Heart right ventricle (tissue), 16 donors: Measurements from ENCODE around the gene TMEM198. TPM values are rescaled to one million over a fixed set of nuclear protein-coding genes. Genes with fewer than 3 reads are reported as not detected.

Experiments used
- ATAC-seq, 8 donors: fragments of 200-7000 bp; cut with Tn5 transposase; one replicate each; pipeline ENCODE4 v1.9.1; 2020; ENCODE audit warnings: mild to moderate bottlenecking in 8 of 8, moderate library complexity in 8 of 8, moderate number of reproducible peaks in 1 of 8
- DNase-seq, 2 donors: peaks; one replicate each; pipeline ENCODE4 v3.0.0-alpha.2; 2020
- H3K27ac ChIP-seq, 10 donors: fragments of 200-600 bp; sonication (generic) in 2 of 10; one replicate each; pipeline versions ENCODE4 v1.5.0 to v1.8.0; 2020 to 2022; ENCODE audit warnings: mild to moderate bottlenecking in 3 of 10
- H3K27me3 ChIP-seq, 7 donors: fragments of 200-600 bp; one replicate each; pipeline ENCODE4 v1.8.0; 2021 to 2022; ENCODE audit warnings: mild to moderate bottlenecking in 2 of 7
- H3K36me3 ChIP-seq, 9 donors: fragments of 200-600 bp; sonication (generic) in 1 of 9; one replicate each; pipeline versions ENCODE4 v1.5.0 to v1.8.0; 2020 to 2022; ENCODE audit warnings: mild to moderate bottlenecking in 2 of 9
- H3K4me1 ChIP-seq, 9 donors: fragments of 200-600 bp; sonication (generic) in 1 of 9; one replicate each; pipeline versions ENCODE4 v1.5.0 to v1.8.0; 2020 to 2022; ENCODE audit warnings: mild to moderate bottlenecking in 4 of 9
- H3K4me3 ChIP-seq, 10 donors: fragments of 200-600 bp; sonication (generic) in 2 of 10; one replicate each; pipeline versions ENCODE4 v1.5.0 to v1.8.0; 2020 to 2022; ENCODE audit warnings: mild to moderate bottlenecking in 7 of 10, moderate library complexity in 2 of 10
- H3K9me3 ChIP-seq, 11 donors: fragments of 200-600 bp in 10 of 11; sonication (generic) in 2 of 11; one replicate each; pipeline versions ENCODE4 v1.5.0 to v1.8.0; 2013 to 2022; ENCODE audit warnings: mild to moderate bottlenecking in 2 of 11, control low read depth in 1 of 11, moderate library complexity in 1 of 11
- WGBS, 2 donors: extraction: QIAGEN DNeasy Blood & Tissue Kit; methylation state at CpG; one replicate each; pipeline ENCODE4 v1.1.7; 2013; ENCODE audit warnings: inconsistent platforms in 1 of 2; 5-methylcytosine and 5-hydroxymethylcytosine counted together
- intact Hi-C, 10 donors: fragments of 100-400 bp; cut with DNase I; formaldehyde crosslinking; loops; one replicate each; pipeline versions ENCODE4 v1.11.1 to v1.14.2; 2022
- polyA plus RNA-seq, 2 donors: library from polyadenylated mRNA; stranded (reverse); fragments of 200-250 nt; gene quantifications; one replicate each; pipeline ENCODE4 v1.2.3, GENCODE V29; 2013
- total RNA-seq, 10 donors: library from RNA; stranded (reverse); fragmentation: NEBNext Ultra II Directional in 3 of 10; extraction: Animal tissue kit (Norgen Biotek cat#: 25700) in 3 of 10; gene quantifications; one replicate each; pipeline versions ENCODE4 v1.2.1 to v1.2.4, GENCODE V29; 2021 to 2023
- TF ChIP-seq, protein P1 (sequence below), 9 donors: fragments of 200-600 bp; sonication (generic) in 2 of 9; IDR thresholded peaks; one replicate each; pipeline versions ENCODE4 v1.5.0 to v1.8.0; 2021 to 2022; ENCODE audit warnings: antibody characterized with exemption in 9 of 9, mild to moderate bottlenecking in 5 of 9, moderate library complexity in 1 of 9
- donor health status: Arrhythmogenic right ventricular cardiomyopathy.
- donor health status: ischemic (EF 13 %, LVEDD 7.1; RV severe dilation, severe dysfunction).
- donor health status: healthy with polysubstance abuse.
- donor health status: DM: no; HTN: yes; CAD: no.
- donor health status: DM: no; HTN: no; CAD: no.
- donor health status: ischemic (EF 25% LVEDD 6.9; RV normal size, moderate dysfunction).
- donor health status: ischemic (EF 25% LVEDD 5.7; RV mildly dilated, moderate dysfunction).
- donor health status: healthy.
- donor health status: DM: yes; HTN: yes; CAD: no.
- donor health status: Ischemic cardiomyopathy.
- donor health status: ischemic (EF 35%, LVEDD 5.7; RV mildly dilated, moderate dysfunction).
- donor health status: nonischemic (EF 11% LVEDD 7.7; RV severe dilation, severe dysfunction).
- donor health status: DM: yes; HTN: yes; CAD: no.
- donor health status: PGD.
- donor health status: ischemic (EF 29% LVEDD 5.4; RV normal size, mild dysfunction).
- donor health status: nonischemic (EF 23%, LVEDD 6.1; RV moderate dilation, normal function).

Gene TMEM198
- total and polyA plus RNA-seq, 12 donors, result 0.59 to 10.7 (median 1.9) TPM

DNA sequence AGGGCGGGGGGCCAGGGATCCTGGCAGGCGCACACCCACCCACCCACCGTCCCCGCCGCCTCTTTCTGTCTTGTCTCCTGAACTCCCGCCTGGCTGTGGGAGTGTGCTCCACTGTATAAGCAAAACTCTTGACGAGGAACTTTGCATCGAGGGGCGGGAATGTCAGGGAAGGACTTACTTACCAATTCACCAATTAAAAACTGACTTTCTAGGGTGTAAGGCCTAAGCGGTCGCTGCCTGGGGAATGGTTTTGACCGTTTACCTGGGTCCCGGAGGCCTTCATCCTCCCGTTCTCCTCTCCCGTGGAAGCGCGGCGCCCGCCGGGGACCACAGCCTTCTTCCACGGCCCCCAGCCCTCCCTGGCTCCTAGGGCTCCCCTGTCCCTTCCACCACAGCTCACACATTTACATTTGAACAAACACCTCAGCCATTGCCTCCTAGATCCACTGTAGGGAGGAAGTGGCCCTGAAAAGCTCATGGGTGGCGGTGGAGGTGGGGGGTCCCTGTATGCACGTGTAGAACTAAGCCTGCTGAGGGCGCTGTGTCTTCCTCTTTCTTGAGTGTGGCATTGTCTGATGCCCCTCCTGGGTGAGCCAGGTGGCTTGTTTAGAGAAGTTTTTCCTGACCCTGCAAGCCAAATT lies 20.7 kb upstream of the TMEM198 start:
- Histone ChIP-seq H3K9me3 (no peaks in the 10 kb centered on the region), H3K4me1 (peaks cover 15 to 70% (median 33%) of the 10 kb centered on the region in 9 donors), H3K27me3 (peaks cover 5 to 96% (median 59%) of the 10 kb centered on the region in 7 donors), H3K36me3 (no peaks in the 10 kb centered on the region), H3K27ac (peak overlapping the region in 3 of 10 donors; percentile 65 to 81 (median 77)), H3K4me3 (peak overlapping the region in 9 of 10 donors; percentile 7 to 42 (median 27))
- ATAC-seq (no peak), DNase-seq (no peak)
- TF ChIP-seq, protein P1, sequence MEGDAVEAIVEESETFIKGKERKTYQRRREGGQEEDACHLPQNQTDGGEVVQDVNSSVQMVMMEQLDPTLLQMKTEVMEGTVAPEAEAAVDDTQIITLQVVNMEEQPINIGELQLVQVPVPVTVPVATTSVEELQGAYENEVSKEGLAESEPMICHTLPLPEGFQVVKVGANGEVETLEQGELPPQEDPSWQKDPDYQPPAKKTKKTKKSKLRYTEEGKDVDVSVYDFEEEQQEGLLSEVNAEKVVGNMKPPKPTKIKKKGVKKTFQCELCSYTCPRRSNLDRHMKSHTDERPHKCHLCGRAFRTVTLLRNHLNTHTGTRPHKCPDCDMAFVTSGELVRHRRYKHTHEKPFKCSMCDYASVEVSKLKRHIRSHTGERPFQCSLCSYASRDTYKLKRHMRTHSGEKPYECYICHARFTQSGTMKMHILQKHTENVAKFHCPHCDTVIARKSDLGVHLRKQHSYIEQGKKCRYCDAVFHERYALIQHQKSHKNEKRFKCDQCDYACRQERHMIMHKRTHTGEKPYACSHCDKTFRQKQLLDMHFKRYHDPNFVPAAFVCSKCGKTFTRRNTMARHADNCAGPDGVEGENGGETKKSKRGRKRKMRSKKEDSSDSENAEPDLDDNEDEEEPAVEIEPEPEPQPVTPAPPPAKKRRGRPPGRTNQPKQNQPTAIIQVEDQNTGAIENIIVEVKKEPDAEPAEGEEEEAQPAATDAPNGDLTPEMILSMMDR (IDR thresholded peaks at IDR 0.05), result no peak
- intact Hi-C loops, result loop anchor here in 1 of 10 donors (5.0 kb wide), 1 partner anchor 46 kb away; no protein-coding TSS in a partner anchor
- WGBS, 2 donors, result 37 to 40% methylated on average over 24 of the region's 24 CpGs

DNA sequence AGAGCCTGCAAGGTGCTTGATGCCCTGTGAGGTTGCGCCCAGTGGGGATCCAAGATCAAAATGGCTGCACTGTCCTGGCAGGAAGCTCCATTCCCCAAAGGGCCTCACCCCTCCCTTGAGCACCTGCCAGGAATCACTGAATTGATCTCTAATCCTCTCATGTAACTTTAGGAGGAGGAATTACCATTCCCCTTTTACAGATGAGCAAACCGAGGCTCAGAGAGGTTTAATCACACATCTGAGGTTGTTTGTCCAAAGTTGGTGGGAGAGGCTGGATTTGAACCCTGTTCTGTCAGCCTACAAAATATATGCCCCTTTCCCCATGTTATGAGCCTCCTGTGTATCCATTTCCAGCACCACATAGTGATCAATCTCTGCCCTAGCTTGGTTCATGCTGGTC lies 19.0 kb upstream of the TMEM198 start:
- no peak for ATAC-seq
- Histone ChIP-seq H3K4me3 (no peak overlapping the region), H3K36me3 (no peaks in the 10 kb centered on the region), H3K27me3 (peaks cover 5 to 99% (median 73%) of the 10 kb centered on the region in 7 donors), H3K9me3 (no peaks in the 10 kb centered on the region), H3K4me1 (peaks cover 17 to 68% (median 35%) of the 10 kb centered on the region in 9 donors), H3K27ac (no peak overlapping the region)
- 94 to 95% methylated on average over 2 of the region's 2 CpGs for WGBS, 2 donors
- DNase-seq, result no peak
- intact Hi-C loops, result loop anchor here in 7 of 10 donors (5.0 kb wide), 3 partner anchors 33 to 123 kb away; no protein-coding TSS in a partner anchor
- TF ChIP-seq, protein P1 (IDR thresholded peaks at IDR 0.05), result no peak

DNA sequence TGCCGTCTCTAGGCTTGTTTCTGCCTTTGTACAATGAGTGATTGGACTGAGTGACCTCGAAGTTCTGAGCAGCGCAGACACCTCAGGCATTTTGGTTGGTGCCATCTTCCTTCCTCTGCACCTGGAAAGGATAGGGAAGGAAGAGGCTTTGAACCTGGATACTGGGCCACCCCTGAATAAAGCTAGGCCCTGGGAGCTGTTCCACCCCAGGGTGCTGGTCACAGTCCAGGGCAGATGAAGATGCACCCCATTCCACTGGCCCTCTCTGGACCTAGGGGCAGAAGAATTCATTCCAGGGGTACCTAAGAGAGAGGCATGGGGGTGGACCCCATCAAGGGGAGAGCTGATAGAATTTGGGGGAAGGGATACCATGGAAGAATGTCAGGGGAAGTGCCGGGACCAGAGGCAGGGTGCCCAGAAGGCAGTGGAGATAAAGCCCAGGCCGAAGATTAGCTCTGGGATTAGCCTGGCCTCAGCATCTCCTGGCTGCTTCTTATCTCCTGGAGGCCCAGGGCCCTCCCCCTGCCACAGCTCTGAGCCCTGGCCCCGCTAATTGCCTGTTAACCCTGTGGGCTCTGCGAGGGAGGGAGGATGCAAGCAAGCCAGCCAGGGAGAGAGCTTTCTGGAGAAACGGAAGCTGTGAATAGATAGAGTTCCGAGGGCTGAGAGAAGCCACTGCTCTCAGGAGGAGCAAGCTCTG lies 18.1 kb upstream of the TMEM198 start:
- intact Hi-C loops, result loop anchor here in 6 of 10 donors (5.0 kb wide), 3 partner anchors 33 to 123 kb away; no protein-coding TSS in a partner anchor
- WGBS, 2 donors, result 29 to 33% methylated on average over 9 of the region's 9 CpGs
- TF ChIP-seq, protein P1 (IDR thresholded peaks at IDR 0.05), result no peak
- no peaks in the 10 kb centered on the region for H3K36me3 ChIP-seq
- H3K4me3 ChIP-seq, result no peak overlapping the region
- no peak for DNase-seq
- H3K9me3 ChIP-seq, result no peaks in the 10 kb centered on the region
- H3K27me3 ChIP-seq, result peaks cover 5 to 99% (median 75%) of the 10 kb centered on the region in 7 donors
- peak overlapping the region in 2 of 10 donors; percentile 36 to 71 for H3K27ac ChIP-seq
- peaks cover 19 to 63% (median 38%) of the 10 kb centered on the region in 9 donors for H3K4me1 ChIP-seq
- peak in 1 of 8 donors; percentile 17 for ATAC-seq

DNA sequence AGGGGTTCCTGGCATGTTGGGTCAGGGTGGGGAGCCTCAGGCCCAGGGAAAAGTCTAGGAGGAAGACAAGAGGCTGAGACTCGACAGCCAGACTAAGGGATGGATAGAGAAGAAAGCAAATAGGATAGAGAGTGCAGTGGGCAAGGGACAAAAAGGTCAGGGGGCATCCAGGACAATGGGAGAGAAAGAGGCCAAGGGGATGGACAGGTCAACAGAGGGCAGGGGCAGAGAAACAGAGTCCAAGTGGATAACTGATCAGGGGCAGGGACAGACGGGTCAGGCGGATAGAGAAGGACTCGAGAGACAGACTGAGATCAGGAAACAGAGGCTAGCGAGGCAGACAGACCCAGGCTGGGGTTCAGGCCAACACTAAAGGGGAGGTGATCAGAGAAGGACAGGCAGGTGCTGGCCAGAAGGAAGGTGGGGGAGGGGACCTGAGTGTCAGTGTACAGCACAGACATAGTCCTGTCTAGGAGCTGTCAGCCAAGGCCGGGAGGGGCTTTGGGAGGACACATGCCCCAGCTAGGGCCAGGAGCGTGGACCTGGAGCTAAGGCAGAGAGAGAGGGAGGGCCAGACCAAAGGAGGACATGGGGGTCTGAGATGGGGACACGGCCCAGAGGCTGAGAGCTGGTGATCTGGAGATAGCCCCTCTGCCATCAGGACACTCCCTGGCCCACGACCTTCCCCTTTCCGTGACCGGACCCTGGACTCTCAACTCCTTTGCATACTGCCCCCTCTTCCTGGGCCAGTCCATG lies 17.3 kb upstream of the TMEM198 start:
- H3K27ac ChIP-seq, result peak overlapping the region in 4 of 10 donors; percentile 15 to 71 (median 28)
- peak in 2 of 8 donors; percentile 3 to 10 for ATAC-seq

More for the DNA sequence above, 17.3 kb upstream of the TMEM198 start:
- intact Hi-C loops, result loop anchor here in 6 of 10 donors (5.0 kb wide), 3 partner anchors 34 to 124 kb away; no protein-coding TSS in a partner anchor
- Histone ChIP-seq H3K9me3 (no peaks in the 10 kb centered on the region), H3K27me3 (peaks cover 5 to 98% (median 80%) of the 10 kb centered on the region in 7 donors), H3K4me1 (peaks cover 15 to 55% (median 33%) of the 10 kb centered on the region in 9 donors), H3K4me3 (no peak overlapping the region), H3K36me3 (no peaks in the 10 kb centered on the region)
- 36 to 44% methylated on average over 10 to 11 of the region's 11 CpGs for WGBS, 2 donors
- TF ChIP-seq, protein P1 (IDR thresholded peaks at IDR 0.05), result no peak
- DNase-seq, result no peak
